Peyer's patch (tissue), 4 donors: Measurements from ENCODE around the gene UFM1.

Experiments
- POLR2A ChIP-seq, 2 donors: fragments of 450-650 bp; IDR thresholded peaks; one replicate each; pipeline ENCODE4 v1.5.1; 2017; ENCODE audit warnings: antibody characterized with exemption in 2 of 2, mild to moderate bottlenecking in 2 of 2, moderate library complexity in 2 of 2
- TF ChIP-seq, protein P1 (sequence below), 6 experiments: fragments of 450-650 bp in 4 of 6; fragments of 200-600 bp in 2 of 6; sonication (generic) in 1 of 6; IDR thresholded peaks; one replicate each; pipeline ENCODE4 v1.5.1; 2017 to 2019; ENCODE audit warnings: antibody characterized with exemption in 6 of 6, mild to moderate bottlenecking in 3 of 6, moderate library complexity in 1 of 6

DNA sequence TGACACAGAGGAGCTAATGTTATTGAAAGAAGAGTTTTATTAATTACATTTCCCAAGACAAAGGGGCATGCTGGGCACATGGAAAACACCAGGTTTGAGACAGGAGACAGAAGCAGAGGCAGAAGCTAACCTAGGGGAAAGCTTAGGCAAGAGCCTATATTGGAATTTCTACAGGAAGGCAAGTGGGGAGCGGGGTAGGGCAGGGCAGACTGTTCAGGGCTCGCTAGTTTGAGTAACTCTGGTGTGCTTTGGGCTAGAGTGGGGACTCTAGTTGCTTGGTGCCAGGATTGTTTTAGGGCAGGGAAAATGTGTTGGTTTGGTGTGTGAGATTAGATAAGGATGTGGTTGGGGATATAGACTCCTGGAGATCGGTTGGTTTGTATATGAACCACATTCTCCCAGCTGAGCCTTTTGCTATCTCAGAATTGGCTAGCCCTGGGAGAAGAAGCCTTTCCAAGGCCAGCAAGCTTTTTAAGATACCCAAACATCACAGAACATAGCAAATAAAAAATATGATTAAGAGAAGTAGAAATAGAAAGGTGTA lies 8.4 kb upstream of the UFM1 start:
- TF ChIP-seq, protein P1, sequence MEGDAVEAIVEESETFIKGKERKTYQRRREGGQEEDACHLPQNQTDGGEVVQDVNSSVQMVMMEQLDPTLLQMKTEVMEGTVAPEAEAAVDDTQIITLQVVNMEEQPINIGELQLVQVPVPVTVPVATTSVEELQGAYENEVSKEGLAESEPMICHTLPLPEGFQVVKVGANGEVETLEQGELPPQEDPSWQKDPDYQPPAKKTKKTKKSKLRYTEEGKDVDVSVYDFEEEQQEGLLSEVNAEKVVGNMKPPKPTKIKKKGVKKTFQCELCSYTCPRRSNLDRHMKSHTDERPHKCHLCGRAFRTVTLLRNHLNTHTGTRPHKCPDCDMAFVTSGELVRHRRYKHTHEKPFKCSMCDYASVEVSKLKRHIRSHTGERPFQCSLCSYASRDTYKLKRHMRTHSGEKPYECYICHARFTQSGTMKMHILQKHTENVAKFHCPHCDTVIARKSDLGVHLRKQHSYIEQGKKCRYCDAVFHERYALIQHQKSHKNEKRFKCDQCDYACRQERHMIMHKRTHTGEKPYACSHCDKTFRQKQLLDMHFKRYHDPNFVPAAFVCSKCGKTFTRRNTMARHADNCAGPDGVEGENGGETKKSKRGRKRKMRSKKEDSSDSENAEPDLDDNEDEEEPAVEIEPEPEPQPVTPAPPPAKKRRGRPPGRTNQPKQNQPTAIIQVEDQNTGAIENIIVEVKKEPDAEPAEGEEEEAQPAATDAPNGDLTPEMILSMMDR (IDR thresholded peaks at IDR 0.05) = no peak
- TF ChIP-seq POLR2A (IDR thresholded peaks at IDR 0.05) = no peak
